ENCODE results near the gene RRAGA.
A peak's percentile ranks its signal among the peaks of the same experiment; 100 is the strongest.
"Not testable (repeated sequence)": the region's sequence is repeated elsewhere in the genome, so short reads cannot be mapped to it uniquely, and the experiment has no call there.

RRAGA gene

GRCh38 chr9:19048966-19049916 is at the start of gene RRAGA:
Gene RRAGA, plus strand, starts transcription at chr9:19049427. Its CDS starts 233 bp downstream, at chr9:19049660.
- TF ChIP-seq, protein P1, sequence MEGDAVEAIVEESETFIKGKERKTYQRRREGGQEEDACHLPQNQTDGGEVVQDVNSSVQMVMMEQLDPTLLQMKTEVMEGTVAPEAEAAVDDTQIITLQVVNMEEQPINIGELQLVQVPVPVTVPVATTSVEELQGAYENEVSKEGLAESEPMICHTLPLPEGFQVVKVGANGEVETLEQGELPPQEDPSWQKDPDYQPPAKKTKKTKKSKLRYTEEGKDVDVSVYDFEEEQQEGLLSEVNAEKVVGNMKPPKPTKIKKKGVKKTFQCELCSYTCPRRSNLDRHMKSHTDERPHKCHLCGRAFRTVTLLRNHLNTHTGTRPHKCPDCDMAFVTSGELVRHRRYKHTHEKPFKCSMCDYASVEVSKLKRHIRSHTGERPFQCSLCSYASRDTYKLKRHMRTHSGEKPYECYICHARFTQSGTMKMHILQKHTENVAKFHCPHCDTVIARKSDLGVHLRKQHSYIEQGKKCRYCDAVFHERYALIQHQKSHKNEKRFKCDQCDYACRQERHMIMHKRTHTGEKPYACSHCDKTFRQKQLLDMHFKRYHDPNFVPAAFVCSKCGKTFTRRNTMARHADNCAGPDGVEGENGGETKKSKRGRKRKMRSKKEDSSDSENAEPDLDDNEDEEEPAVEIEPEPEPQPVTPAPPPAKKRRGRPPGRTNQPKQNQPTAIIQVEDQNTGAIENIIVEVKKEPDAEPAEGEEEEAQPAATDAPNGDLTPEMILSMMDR (IDR thresholded peaks at IDR 0.05; ENCODE audit: insufficient read depth, low read depth, low read length, missing control alignments): peak; percentile 69
- peak within 1 kb of the TSS; percentile 58 for H3K4me3 ChIP-seq (ENCODE audit: low read depth, low read length)
- peak; percentile 98 for DNase-seq (ENCODE audit: low read depth)

DNA sequence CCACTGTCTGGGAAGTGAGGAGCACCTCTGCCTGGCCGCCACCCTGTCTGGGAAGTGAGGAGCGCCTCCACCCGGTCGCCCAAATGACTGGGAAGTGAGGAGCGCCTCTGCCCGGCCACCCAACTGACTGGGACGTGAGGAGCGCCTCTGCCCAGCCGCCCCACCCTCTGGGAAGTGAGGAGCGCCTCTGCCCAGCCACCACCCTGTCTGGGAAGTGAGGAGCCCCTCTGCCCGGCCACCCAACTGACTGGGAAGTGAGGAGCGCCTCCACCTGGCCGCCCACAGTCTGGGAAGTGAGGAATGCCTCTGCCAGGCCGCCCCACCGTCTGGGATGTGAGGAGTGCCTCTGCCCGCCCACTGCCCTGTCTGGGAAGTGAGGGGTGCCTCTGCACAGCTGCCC is 49.1 kb upstream of the RRAGA start:
- no peak for DNase-seq (ENCODE audit: low read depth)
- TF ChIP-seq, protein P1 (IDR thresholded peaks at IDR 0.05; ENCODE audit: insufficient read depth, low read depth, low read length, missing control alignments): no peak
- no peak overlapping the region for H3K4me3 ChIP-seq (ENCODE audit: low read depth, low read length)

DNA sequence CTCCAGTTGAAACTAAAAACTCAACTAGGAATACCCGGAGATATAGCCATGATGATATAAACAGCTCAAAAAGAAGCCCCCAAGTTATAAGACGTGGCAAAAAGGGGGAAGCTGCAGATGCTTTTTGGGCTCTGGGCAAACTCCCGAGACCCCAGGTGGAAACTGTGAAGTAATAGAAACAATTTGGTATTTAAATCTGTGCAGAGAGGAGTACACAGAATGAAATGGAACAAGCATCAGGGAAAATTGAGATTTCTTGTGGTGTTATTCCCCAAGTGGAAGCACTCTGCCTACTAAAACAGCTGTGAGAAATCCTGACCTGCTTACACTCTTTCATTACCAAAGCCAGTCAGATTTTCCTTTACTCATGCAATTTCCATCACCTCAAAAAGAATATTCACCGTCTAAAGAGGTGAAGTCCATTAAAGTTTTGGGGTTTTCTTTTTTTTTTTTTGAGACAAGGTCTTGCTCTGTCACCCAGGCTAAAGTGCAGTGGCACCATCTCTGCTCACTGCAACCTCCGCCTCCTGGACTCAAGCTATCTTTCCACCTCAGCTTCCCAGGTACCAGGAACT is 39.7 kb upstream of the RRAGA start:
- DNase-seq (ENCODE audit: low read depth): no peak
- H3K4me3 ChIP-seq (ENCODE audit: low read depth, low read length): no peak overlapping the region
- TF ChIP-seq, protein P1 (IDR thresholded peaks at IDR 0.05; ENCODE audit: insufficient read depth, low read depth, low read length, missing control alignments): no peak

- DNase-seq (ENCODE audit: low read depth): no peak
- TF ChIP-seq, protein P1 (IDR thresholded peaks at IDR 0.05; ENCODE audit: insufficient read depth, low read depth, low read length, missing control alignments): no peak
- no peak overlapping the region for H3K4me3 ChIP-seq (ENCODE audit: low read depth, low read length)
These were observed 31.0 kb upstream of the RRAGA start for GRCh38 chr9:19018201-19018600.

DNA sequence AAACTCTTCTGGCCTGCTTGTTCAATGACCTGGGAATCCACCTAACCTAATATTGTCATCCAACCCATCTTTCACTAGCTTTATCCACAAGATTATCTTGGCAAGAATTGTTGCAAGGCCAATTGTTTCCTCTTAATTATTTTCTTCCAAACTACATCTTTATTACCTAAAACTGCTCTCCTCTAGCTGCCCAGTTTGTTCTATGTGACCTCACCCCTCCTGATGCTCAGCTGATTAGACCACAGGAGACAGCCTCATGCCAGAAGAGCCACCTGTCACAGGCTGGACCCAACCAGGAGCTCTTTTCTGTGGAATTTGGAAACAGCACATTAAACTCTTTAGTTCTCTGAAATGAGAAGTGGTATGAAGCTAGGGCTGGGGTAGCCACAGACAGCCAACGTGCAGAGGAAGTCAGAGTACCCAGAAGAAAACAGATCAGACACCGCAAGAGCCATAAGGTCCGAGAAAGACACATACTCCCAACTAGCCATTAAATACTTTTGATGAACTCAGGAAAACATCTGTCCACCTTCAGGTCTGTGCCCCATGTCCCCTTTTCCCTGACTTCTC is 28.3 kb upstream of the RRAGA start:
- no peak overlapping the region for H3K4me3 ChIP-seq (ENCODE audit: low read depth, low read length)
- DNase-seq (ENCODE audit: low read depth): no peak
- TF ChIP-seq, protein P1 (IDR thresholded peaks at IDR 0.05; ENCODE audit: insufficient read depth, low read depth, low read length, missing control alignments): no peak

- H3K4me3 ChIP-seq (ENCODE audit: low read depth, low read length); DNase-seq (ENCODE audit: low read depth): not testable (repeated sequence)
These were observed 27.6 kb upstream of the RRAGA start for GRCh38 chr9:19021649-19022048.

DNA sequence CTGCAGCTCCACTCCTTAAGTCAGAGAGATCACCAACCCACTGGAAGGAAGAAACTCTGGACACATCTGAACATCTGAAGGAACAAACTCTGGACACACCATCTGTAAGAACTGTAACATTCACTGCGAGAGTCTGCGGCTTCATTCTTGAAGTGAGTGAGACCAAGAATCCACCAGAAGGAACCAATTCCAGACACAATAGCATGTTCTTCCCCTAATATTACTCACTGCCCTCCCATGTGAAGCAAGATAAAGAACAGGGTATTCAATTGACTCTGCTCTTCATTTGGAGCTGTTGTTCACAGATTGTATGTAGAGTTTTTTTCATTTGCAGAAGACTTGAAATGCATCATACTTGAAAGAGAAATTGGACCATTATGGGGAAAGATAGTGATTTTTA is 27.0 kb upstream of the RRAGA start:
- no peak for DNase-seq (ENCODE audit: low read depth)
- TF ChIP-seq, protein P1 (IDR thresholded peaks at IDR 0.05; ENCODE audit: insufficient read depth, low read depth, low read length, missing control alignments): no peak

More for the DNA sequence above, 27.0 kb upstream of the RRAGA start:
- H3K4me3 ChIP-seq (ENCODE audit: low read depth, low read length): no peak overlapping the region
